CD4-positive, alpha-beta T cell treated with Interleukin-6 at 100 ng/mL for 8 hours (primary cell): ENCODE measurements around the gene CD86.

Experiments
- DNase-seq: peaks from one replicate; pipeline ENCODE4 v3.0.0-alpha.2; 2020; ENCODE audit warnings: mixed read lengths, low spot score

The CD86 gene

GRCh38 chr3:122060040-122060698 lies 5.0 kb downstream of the CD86 start:
- no peak for DNase-seq

GRCh38 chr3:122063908-122064307 lies 8.7 kb downstream of the CD86 start:
- no peak for DNase-seq

- DNase-seq, result no peak
Observed at GRCh38 chr3:122064326-122064725, 9.2 kb downstream of the CD86 start.

GRCh38 chr3:122066331-122067213 lies 11.4 kb downstream of the CD86 start:
- no peak for DNase-seq

- no peak for DNase-seq
Observed at GRCh38 chr3:122067214-122067550, 12.0 kb downstream of the CD86 start.

GRCh38 chr3:122067588-122068240 lies 12.6 kb downstream of the CD86 start:
- DNase-seq, result no peak

GRCh38 chr3:122074621-122075265 lies 19.6 kb downstream of the CD86 start:
- no peak for DNase-seq

GRCh38 chr3:122076491-122077292 lies 21.5 kb downstream of the CD86 start:
- no peak for DNase-seq

- DNase-seq, result no peak
Observed at GRCh38 chr3:122077293-122078234, 22.4 kb downstream of the CD86 start.

- no peak for DNase-seq
Observed at GRCh38 chr3:122078235-122078935, 23.2 kb downstream of the CD86 start.

GRCh38 chr3:122079524-122080206 lies 24.5 kb downstream of the CD86 start:
- DNase-seq, result no peak

GRCh38 chr3:122080207-122080587 lies 25.0 kb downstream of the CD86 start:
- no peak for DNase-seq

- DNase-seq, result no peak
Observed at GRCh38 chr3:122081543-122082247, 26.5 kb downstream of the CD86 start.

GRCh38 chr3:122082357-122082756 lies 27.2 kb downstream of the CD86 start:
- DNase-seq, result no peak

- no peak for DNase-seq
Observed at GRCh38 chr3:122084799-122085198, 29.6 kb downstream of the CD86 start.

GRCh38 chr3:122085673-122086072 lies 30.5 kb downstream of the CD86 start:
- DNase-seq, result no peak

- DNase-seq, result no peak
Observed at GRCh38 chr3:122088531-122088930, 33.4 kb downstream of the CD86 start.

GRCh38 chr3:122091602-122092295 lies 36.6 kb downstream of the CD86 start:
- DNase-seq, result no peak
